Measurements from ENCODE around the gene KRTAP13-3.

Gene KRTAP13-3

GRCh38 chr21:30425826-30426225 lies at the start of gene KRTAP13-3:
TSS of gene KRTAP13-3 (minus strand) at chr21:30425926. CDS start at chr21:30425912, 14 bp downstream.
- DNase-seq, result no peak

GRCh38 chr21:30468900-30469714 lies 43.4 kb upstream of the KRTAP13-3 start:
- DNase-seq, result no peak

- no peak for DNase-seq
These were observed 38.0 kb upstream of the KRTAP13-3 start for GRCh38 chr21:30463713-30464112.

- no peak for DNase-seq
These were observed 22.8 kb upstream of the KRTAP13-3 start for GRCh38 chr21:30448514-30448913.

GRCh38 chr21:30447056-30447455 lies 21.3 kb upstream of the KRTAP13-3 start:
- no peak for DNase-seq

GRCh38 chr21:30444204-30444603 lies 18.5 kb upstream of the KRTAP13-3 start:
- no peak for DNase-seq

- no peak for DNase-seq
These were observed 17.5 kb upstream of the KRTAP13-3 start for GRCh38 chr21:30443226-30443625.

- DNase-seq, result no peak
These were observed 14.2 kb upstream of the KRTAP13-3 start, which contains the start of gene KRTAP15-1 for GRCh38 chr21:30439975-30440374. TSS of gene KRTAP15-1 (plus strand) at chr21:30440275. CDS start at chr21:30440328, 53 bp downstream.

- DNase-seq, result no peak
These were observed 11.4 kb upstream of the KRTAP13-3 start for GRCh38 chr21:30437010-30437565.

- DNase-seq, result no peak
These were observed 8.4 kb upstream of the KRTAP13-3 start for GRCh38 chr21:30434033-30434631.

- no peak for DNase-seq
These were observed 4.5 kb upstream of the KRTAP13-3 start, which contains the start of gene KRTAP13-4 for GRCh38 chr21:30430170-30430655. TSS of gene KRTAP13-4 (plus strand) at chr21:30430220. CDS start at chr21:30430276, 56 bp downstream.

GRCh38 chr21:30426731-30427130 lies 1.0 kb upstream of the KRTAP13-3 start:
- no peak for DNase-seq

- DNase-seq, result no peak
These were observed 9.7 kb downstream of the KRTAP13-3 start for GRCh38 chr21:30415993-30416392.

GRCh38 chr21:30408782-30409494 lies 16.8 kb downstream of the KRTAP13-3 start:
- no peak for DNase-seq

GRCh38 chr21:30395731-30396130 lies 30.0 kb downstream of the KRTAP13-3 start, which contains the start of gene KRTAP13-1:
TSS of gene KRTAP13-1 (plus strand) at chr21:30396031. CDS start at chr21:30396087, 56 bp downstream.
- DNase-seq, result no peak

GRCh38 chr21:30391492-30392025 lies 34.2 kb downstream of the KRTAP13-3 start:
- no peak for DNase-seq

- DNase-seq, result no peak
These were observed 43.5 kb downstream of the KRTAP13-3 start for GRCh38 chr21:30382201-30382600.

All from hippocampal formation (tissue), 2 donors.